Urinary bladder (tissue), 4 donors: ENCODE measurements around the gene SIRPB2. TPM values are rescaled to one million over a fixed set of nuclear protein-coding genes. Genes with fewer than 3 reads are reported as not detected.

Experiments used
- DNase-seq: peaks from one replicate; pipeline ENCODE4 v3.0.0-alpha.2; 2015; ENCODE audit errors: extremely low spot score
- H3K27ac ChIP-seq: one replicate; pipeline ENCODE4 v1.5.1; 2013; ENCODE audit warnings: low read depth, mild to moderate bottlenecking, moderate library complexity
- H3K36me3 ChIP-seq: one replicate; pipeline ENCODE4 v1.6.1; 2013; ENCODE audit warnings: mild to moderate bottlenecking, moderate library complexity; ENCODE audit not compliant: insufficient read depth
- H3K4me1 ChIP-seq: one replicate; pipeline ENCODE4 v1.6.1; 2013; ENCODE audit warnings: mild to moderate bottlenecking, moderate library complexity; ENCODE audit not compliant: insufficient read depth
- H3K4me3 ChIP-seq: one replicate; pipeline ENCODE4 v1.5.1; 2013; ENCODE audit warnings: low read depth, low read length
- WGBS: extraction: QIAGEN DNeasy Blood & Tissue Kit; methylation state at CpG from one replicate; pipeline ENCODE4 v1.1.7; 2013; 5-methylcytosine and 5-hydroxymethylcytosine counted together
- polyA plus RNA-seq: library from polyadenylated mRNA; stranded (reverse); fragments of 200-250 nt; gene quantifications from one replicate; pipeline ENCODE4 v1.2.3, GENCODE V29; 2013
- small RNA-seq: library from RNA; depleted of rRNA; stranded (forward); fragments of <200 nt; gene quantifications from one replicate; pipeline ENCODE3, GENCODE V24; 2014
- total RNA-seq: library from RNA; depleted of rRNA; stranded (reverse); fragments of >200 nt; gene quantifications from one replicate; pipeline ENCODE4 v1.2.3, GENCODE V29; 2014
- donor health status: healthy with polysubstance abuse.
- donor health status: healthy.

SIRPB2 gene
- total and polyA plus RNA-seq, 2 donors, result 1.2 to 3.3 TPM

DNA sequence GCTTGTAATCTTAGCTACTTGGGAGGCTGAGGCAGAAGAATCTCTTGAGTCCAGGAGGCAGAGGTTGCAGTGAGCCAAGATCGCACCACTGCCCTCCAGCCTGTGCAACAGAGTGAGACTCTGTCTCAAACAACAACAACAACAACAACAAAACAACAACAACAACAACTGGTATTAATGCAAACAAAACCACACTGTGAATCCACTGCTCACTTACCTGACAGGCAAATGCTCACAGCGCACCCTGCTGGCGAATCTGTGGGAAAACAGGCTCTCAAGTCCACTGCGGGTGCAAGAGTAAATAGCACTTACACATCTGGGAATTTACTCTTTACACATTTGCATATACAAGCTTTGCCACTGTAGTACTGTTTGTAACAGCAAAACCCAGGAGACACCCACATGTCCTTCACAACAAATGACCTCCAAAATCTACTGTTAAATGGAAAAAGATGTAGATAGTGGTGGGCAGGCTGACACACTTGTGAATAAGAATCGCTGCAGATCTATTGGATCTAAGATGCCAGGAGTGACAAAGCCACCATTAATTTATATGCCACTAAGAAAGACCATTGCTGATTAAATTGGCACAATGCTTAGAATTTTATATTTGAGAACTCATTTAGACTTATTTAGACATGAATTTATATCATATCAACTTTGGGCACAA is 53.9 kb downstream of the SIRPB2 start:
- no peaks in the 10 kb centered on the region for H3K4me1 ChIP-seq
- DNase-seq, result peak; percentile 14
- H3K36me3 ChIP-seq, result no peaks in the 10 kb centered on the region
- 33% methylated on average over 5 of the region's 5 CpGs for WGBS
- H3K27ac ChIP-seq, result no peak overlapping the region
- H3K4me3 ChIP-seq, result no peak overlapping the region

DNA sequence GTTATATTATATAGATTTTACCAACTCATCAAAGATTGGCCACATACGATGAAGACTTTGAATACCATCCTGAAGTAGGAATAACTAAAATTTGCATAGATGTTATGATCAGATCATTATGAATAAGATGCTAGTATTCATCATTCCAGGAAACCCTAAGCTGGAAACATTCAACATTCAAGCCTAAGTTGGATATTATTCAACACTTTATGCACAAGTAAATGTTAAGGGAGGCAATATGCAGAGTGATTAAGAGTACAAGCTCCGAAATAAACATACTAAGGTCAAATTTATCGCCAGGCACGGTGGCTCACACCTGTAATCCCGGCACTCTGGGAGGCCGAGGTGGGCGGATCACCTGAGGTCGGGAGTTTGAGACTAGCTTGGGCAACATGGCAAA is 55.0 kb downstream of the SIRPB2 start:
- DNase-seq, result no peak
- Histone ChIP-seq H3K27ac (no peak overlapping the region), H3K36me3 (no peaks in the 10 kb centered on the region), H3K4me1 (no peaks in the 10 kb centered on the region), H3K4me3 (no peak overlapping the region)
- WGBS, result 91% methylated on average over 8 of the region's 8 CpGs

DNA sequence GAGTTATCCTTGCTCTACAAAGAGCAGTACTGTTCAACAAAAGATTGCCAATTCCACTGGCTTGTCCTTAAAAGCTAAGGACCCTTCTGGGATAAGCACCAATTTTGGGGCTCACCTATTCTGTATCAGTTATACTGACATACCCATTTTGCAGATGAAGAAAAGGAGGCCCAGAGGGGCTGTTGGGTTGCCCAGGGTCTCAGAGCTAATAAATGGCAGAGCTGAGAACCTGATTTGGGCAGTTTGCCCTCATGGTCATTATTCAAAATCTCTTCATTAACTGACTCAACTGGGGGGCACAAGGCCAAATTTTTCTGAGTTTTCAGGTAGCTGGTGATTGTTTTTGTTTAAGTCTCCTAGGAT is 55.9 kb downstream of the SIRPB2 start:
- DNase-seq, result no peak
- Histone ChIP-seq H3K4me1 (no peaks in the 10 kb centered on the region), H3K4me3 (no peak overlapping the region), H3K36me3 (no peaks in the 10 kb centered on the region), H3K27ac (no peak overlapping the region)

DNA sequence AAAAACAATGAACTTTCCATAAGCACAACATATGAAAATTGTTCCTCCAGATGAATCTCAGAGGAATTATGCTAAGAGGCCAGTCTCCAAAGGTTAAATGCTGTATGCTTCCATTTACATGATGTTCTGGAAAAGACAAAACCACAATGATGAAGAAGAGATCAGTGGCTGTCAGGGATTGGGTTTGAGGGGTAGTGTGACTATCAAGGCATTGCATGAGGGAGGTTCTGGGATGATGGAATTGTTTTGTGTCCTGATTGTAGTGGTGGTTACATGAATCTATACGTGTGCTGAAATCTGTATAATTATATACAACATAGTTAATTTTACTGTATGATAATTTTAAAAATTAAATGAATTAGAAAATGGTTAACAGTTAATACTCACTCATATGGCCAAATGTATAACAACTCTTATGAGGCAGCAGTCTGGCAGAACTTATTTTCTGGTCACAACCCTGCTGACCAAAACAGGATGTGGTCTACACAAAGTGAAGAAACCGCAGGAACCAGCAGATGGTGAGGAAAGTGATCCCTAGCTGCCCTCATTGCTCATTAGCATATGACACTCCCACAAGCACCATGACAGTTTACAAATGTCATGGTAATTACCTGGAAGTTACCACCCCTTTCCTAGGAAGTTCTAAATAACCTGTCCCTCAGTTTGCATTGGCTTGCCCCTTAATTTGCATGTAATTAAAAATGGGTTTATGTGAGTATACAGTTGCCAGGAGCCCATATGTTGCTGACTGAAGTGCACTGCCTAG is 56.5 kb downstream of the SIRPB2 start:
- no peak overlapping the region for H3K27ac ChIP-seq
- H3K4me3 ChIP-seq, result no peak overlapping the region
- no peaks in the 10 kb centered on the region for H3K4me1 ChIP-seq
- WGBS, result 70% methylated on average over 2 of the region's 2 CpGs
- H3K36me3 ChIP-seq, result no peaks in the 10 kb centered on the region
- DNase-seq, result no peak

DNA sequence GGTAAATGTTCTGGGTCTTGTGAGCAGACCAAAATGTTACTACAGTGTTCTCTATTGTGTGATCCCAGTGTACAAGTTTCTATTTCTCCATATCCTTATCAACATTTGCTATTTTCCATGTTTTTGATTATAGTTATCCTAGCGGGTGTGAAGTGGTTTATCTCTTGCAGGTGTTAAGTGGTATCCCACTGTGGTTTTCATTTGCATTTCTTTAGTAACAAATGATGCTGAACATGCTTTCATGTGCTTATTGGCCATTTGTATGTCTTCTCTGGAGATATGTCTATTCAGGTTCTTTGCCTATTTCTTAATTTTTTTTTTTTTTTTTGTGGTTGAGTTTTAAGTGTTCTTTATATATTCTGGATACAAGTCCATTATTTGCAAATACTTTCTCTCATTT is 60.1 kb downstream of the SIRPB2 start:
- H3K27ac ChIP-seq, result no peak overlapping the region
- no peak overlapping the region for H3K4me3 ChIP-seq
- 41% methylated on average over 1 of the region's 1 CpG for WGBS
- H3K4me1 ChIP-seq, result no peaks in the 10 kb centered on the region
- DNase-seq, result no peak
- no peaks in the 10 kb centered on the region for H3K36me3 ChIP-seq

DNA sequence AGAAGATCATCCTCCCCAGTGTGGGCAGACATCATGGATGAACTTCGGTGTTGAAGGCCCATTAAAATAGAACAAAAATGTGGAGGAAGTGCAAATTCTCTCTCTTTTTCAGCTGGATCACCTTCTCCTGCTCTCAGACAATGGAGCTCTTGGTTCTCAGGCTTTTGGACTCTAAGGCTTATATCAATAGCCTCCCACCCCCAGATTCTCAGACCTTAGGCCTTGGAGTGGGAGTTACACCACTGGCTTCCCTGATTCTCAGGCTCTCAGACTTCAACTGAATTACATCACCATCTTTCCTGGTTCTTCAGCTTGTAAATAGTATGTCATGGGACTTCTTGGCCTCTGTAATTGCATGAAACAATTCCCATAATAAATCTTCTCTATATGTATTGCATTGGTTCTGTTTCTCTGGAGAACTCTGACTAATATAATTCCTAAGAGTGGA is 61.2 kb downstream of the SIRPB2 start:
- Histone ChIP-seq H3K27ac (no peak overlapping the region), H3K4me3 (no peak overlapping the region), H3K4me1 (no peaks in the 10 kb centered on the region), H3K36me3 (no peaks in the 10 kb centered on the region)
- no peak for DNase-seq
- 82% methylated on average over 1 of the region's 1 CpG for WGBS

DNA sequence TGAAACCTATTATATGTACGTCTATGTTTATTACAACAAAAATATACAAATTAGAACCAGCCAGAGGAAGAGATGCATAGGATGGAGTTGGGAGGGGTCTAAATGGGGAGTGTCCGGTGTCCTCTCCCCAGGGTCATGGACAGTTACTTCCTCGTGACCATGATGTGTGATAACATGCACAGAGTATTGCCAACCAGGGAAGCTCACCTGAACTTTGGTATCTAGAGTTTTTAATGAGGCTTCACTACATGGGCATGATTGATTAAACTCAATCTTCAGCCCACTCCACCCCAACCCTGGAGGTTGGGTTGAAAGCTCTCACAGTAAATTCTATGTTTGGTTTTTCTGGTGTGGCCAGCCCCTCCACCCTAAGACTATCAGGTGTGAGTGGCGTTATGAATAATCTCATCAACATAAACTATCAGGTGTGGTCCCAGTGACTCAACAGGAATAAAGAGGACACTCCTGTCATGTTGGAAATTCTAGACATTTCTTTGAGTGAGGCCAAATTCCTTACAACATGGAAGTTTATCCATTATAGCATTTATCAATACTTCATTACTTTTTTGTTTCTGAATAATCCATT is 62.0 kb downstream of the SIRPB2 start:
- Histone ChIP-seq H3K4me1 (no peaks in the 10 kb centered on the region), H3K27ac (no peak overlapping the region), H3K4me3 (no peak overlapping the region), H3K36me3 (no peaks in the 10 kb centered on the region)
- no peak for DNase-seq
- WGBS, result 85% methylated on average over 4 of the region's 4 CpGs

DNA sequence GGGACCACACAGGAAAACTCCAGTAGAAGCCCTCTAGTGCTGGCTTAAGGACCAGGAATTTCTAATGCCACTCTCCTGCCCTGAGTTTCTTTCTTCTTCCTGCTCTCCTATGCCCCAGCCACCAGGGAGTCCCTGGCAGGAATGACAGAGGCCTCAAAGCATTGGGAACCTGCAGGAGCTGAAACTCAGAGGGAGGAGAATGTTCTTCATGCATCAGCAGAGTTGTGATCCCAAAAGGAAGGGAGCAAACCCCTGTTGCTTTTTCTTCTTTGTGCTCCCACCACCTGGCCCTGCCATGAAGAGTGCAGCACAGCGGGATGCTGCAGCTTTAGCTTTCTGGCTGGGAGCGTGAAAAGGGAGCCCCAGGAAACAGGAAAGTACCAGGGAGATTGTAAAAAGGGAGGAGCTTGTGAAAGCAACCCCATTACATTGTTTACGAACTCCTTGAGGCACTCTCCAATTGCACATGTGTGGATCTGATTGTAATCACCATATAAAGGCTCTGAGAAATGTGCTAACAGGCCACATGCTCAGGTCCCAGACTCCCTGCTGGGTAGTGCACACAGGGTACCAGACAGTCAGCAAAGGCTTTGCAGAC is 63.7 kb downstream of the SIRPB2 start:
- H3K27ac ChIP-seq, result no peak overlapping the region
- no peak overlapping the region for H3K4me3 ChIP-seq
- no peaks in the 10 kb centered on the region for H3K36me3 ChIP-seq
- DNase-seq, result no peak
- 28% methylated on average over 3 of the region's 3 CpGs for WGBS
- no peaks in the 10 kb centered on the region for H3K4me1 ChIP-seq

DNA sequence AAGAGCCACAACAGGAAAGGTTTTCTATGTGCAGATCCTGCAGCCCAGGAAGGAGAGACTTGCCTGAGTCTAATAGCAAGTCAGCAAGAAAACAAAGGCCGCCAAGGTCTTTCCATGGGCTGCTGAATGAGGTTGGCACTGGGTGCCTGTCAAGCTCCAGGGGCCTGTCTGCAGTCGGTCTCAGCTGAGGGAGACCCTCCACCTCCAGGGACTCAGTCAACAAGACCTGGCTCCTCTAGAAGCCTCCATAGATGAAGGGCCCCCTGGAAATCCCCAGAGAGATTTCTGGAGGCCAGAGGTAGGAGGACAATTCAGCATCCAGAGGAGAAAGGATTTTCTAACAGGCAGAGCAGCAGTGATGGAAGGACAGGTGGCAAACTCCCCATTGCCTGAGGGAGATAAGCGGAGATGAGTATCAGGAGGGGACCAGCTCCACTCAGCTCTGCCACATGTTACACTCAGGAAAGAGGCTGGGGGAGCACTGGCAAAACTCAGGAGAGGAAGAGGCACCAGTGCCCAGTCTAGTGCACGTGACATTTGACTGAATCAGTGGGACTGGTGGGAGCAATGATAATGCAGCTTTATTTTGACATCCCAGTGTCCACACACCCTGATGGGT is 64.9 kb downstream of the SIRPB2 start:
- DNase-seq, result no peak
- 60% methylated on average over 4 of the region's 4 CpGs for WGBS
- H3K4me3 ChIP-seq, result no peak overlapping the region
- no peaks in the 10 kb centered on the region for H3K4me1 ChIP-seq
- H3K27ac ChIP-seq, result no peak overlapping the region
- H3K36me3 ChIP-seq, result no peaks in the 10 kb centered on the region

Small RNA genes within 50 kb of the gene (small RNA-seq; reads per million reads assigned to genes)
- gene RNU6-917P, result not detected

Other genes starting within 250 kb of the SIRPB2 start
- 3.5 TPM for gene SNPH, start 225.1 kb downstream of the SIRPB2 start, total RNA-seq
- gene SNPH, start 225.1 kb downstream of the SIRPB2 start, polyA plus RNA-seq, result 7.3 TPM
- gene SDCBP2, start 162.3 kb downstream of the SIRPB2 start, total RNA-seq, result 1.9 TPM
- 12.7 TPM for gene SDCBP2, start 162.3 kb downstream of the SIRPB2 start, polyA plus RNA-seq
- gene FKBP1A, start 98.4 kb downstream of the SIRPB2 start, total RNA-seq, result 96.6 TPM
- gene FKBP1A, start 98.4 kb downstream of the SIRPB2 start, polyA plus RNA-seq, result 253 TPM
- gene NSFL1C, start 24.6 kb downstream of the SIRPB2 start, total RNA-seq, result 23.6 TPM
- 57.3 TPM for gene NSFL1C, start 24.6 kb downstream of the SIRPB2 start, polyA plus RNA-seq
- not detected for gene SIRPD, start 66.3 kb upstream of the SIRPB2 start, total RNA-seq
- gene SIRPD, start 66.3 kb upstream of the SIRPB2 start, polyA plus RNA-seq, result 0.53 TPM
- gene SIRPB1, start 128.6 kb upstream of the SIRPB2 start, total RNA-seq, result 0.26 TPM
- gene SIRPB1, start 128.6 kb upstream of the SIRPB2 start, polyA plus RNA-seq, result 0.38 TPM
- not detected for gene SIRPG, start 166.4 kb upstream of the SIRPB2 start, total RNA-seq
- 0.49 TPM for gene SIRPG, start 166.4 kb upstream of the SIRPB2 start, polyA plus RNA-seq